SJCRH30 (cell line): ENCODE measurements around the gene CENPE. TPM values are rescaled to one million over a fixed set of nuclear protein-coding genes. Genes with fewer than 3 reads are reported as not detected.

Source experiments
- DNase-seq, 2 experiments: peaks; one replicate each; pipeline ENCODE4 v3.0.0-alpha.2; 2015 to 2020
- H3K27ac ChIP-seq: fragments of 250-450 bp; sonication (Bioruptor Pico); 2 replicates; pipeline ENCODE4 v1.5.1; 2020; ENCODE audit warnings: mild to moderate bottlenecking, moderate library complexity
- H3K27me3 ChIP-seq: fragments of 250-450 bp; sonication (Bioruptor Pico); 2 replicates; pipeline ENCODE4 v1.5.1; 2020; ENCODE audit warnings: mild to moderate bottlenecking, moderate library complexity
- H3K36me3 ChIP-seq: fragments of 250-450 bp; sonication (Bioruptor Pico); 2 replicates; pipeline ENCODE4 v1.5.1; 2020; ENCODE audit warnings: mild to moderate bottlenecking, moderate library complexity
- H3K4me1 ChIP-seq: fragments of 250-450 bp; sonication (Bioruptor Pico); 2 replicates; pipeline ENCODE4 v1.5.1; 2020; ENCODE audit warnings: mild to moderate bottlenecking, moderate library complexity
- H3K4me3 ChIP-seq: fragments of 250-450 bp; sonication (Bioruptor Pico); 2 replicates; pipeline ENCODE4 v1.5.1; 2020; ENCODE audit warnings: mild to moderate bottlenecking, moderate library complexity
- H3K9me3 ChIP-seq: fragments of 250-450 bp; sonication (Bioruptor Pico); replicated peaks from 2 replicates; pipeline ENCODE4 v1.5.1; 2020; ENCODE audit warnings: mild to moderate bottlenecking, moderate library complexity
- total RNA-seq: library from RNA; depleted of rRNA; stranded (reverse); fragments of >200 nt; shearing (Covaris generic); gene quantifications from 2 replicates; pipeline ENCODE4 v1.2.3, GENCODE V29; 2014

CENPE gene
- total RNA-seq, 1 experiment from 2014 or later: 66.5 TPM

GRCh38 chr4:103156106-103156505 lies 42.0 kb downstream of the CENPE start:
- Histone ChIP-seq H3K27me3 (no peaks in the 10 kb centered on the region), H3K4me3 (no peak overlapping the region), H3K27ac (no peak overlapping the region), H3K9me3 (peaks cover 5% of the 10 kb centered on the region), H3K4me1 (no peaks in the 10 kb centered on the region; the same call in 1 of the 2 replicates), H3K36me3 (peaks cover 88% of the 10 kb centered on the region)
- no peak for DNase-seq

- Histone ChIP-seq H3K4me3 (no peak overlapping the region), H3K4me1 (no peaks in the 10 kb centered on the region), H3K27ac (no peak overlapping the region), H3K27me3 (no peaks in the 10 kb centered on the region), H3K9me3 (peaks cover 5% of the 10 kb centered on the region), H3K36me3 (peaks cover 82% of the 10 kb centered on the region)
- no peak for DNase-seq
These were observed 45.8 kb downstream of the CENPE start for GRCh38 chr4:103152381-103152780.

GRCh38 chr4:103150677-103151076 lies 47.5 kb downstream of the CENPE start:
- Histone ChIP-seq H3K9me3 (no peaks in the 10 kb centered on the region; the same call in 1 of the 2 replicates), H3K27me3 (no peaks in the 10 kb centered on the region), H3K36me3 (peaks cover 83% of the 10 kb centered on the region), H3K4me3 (no peak overlapping the region), H3K27ac (no peak overlapping the region), H3K4me1 (no peaks in the 10 kb centered on the region)
- no peak for DNase-seq

DNA sequence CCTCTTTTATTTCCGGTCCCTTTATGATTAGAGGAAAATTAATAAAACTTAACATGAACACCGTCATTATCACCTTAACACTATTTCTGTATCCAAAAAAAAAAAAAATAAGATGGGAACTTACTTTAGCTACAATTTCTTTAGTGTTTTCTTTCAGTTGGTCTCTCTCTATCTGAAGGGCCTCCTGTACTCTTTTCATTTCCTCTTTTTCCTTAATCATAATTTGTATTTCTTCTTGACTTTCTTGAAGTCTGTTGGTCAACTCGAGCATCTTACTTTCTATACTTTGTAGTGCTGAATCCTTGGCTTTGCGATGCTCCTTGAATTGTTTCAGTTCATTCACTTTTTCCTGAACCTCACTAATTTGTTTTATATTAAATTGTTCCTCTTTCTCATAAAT lies 53.2 kb downstream of the CENPE start:
- Histone ChIP-seq H3K4me1 (no peaks in the 10 kb centered on the region), H3K36me3 (peaks cover 89% of the 10 kb centered on the region), H3K27me3 (no peaks in the 10 kb centered on the region), H3K9me3 (no peaks in the 10 kb centered on the region), H3K27ac (no peak overlapping the region), H3K4me3 (no peak overlapping the region)
- no peak for DNase-seq

- Histone ChIP-seq H3K36me3 (peaks cover 84% of the 10 kb centered on the region), H3K27me3 (no peaks in the 10 kb centered on the region), H3K9me3 (no peaks in the 10 kb centered on the region), H3K27ac (no peak overlapping the region), H3K4me3 (no peak overlapping the region), H3K4me1 (no peaks in the 10 kb centered on the region)
- DNase-seq: no peak
These were observed 60.7 kb downstream of the CENPE start for GRCh38 chr4:103137446-103137827.

- no peak overlapping the region for H3K27ac ChIP-seq
- no peaks in the 10 kb centered on the region for H3K9me3 ChIP-seq
- peaks cover 84% of the 10 kb centered on the region for H3K36me3 ChIP-seq
These were observed 61.3 kb downstream of the CENPE start for GRCh38 chr4:103136671-103137445.

GRCh38 chr4:103129174-103129573 lies 69.0 kb downstream of the CENPE start:
- no peaks in the 10 kb centered on the region for H3K9me3 ChIP-seq
- no peak overlapping the region for H3K27ac ChIP-seq
- no peaks in the 10 kb centered on the region for H3K27me3 ChIP-seq
- no peak overlapping the region for H3K4me3 ChIP-seq
- DNase-seq: no peak
- H3K36me3 ChIP-seq: peaks cover 81% of the 10 kb centered on the region
- H3K4me1 ChIP-seq: no peaks in the 10 kb centered on the region

More at GRCh38 chr4:103136671-103137445, 61.3 kb downstream of the CENPE start:
- H3K4me1 ChIP-seq: no peaks in the 10 kb centered on the region
- H3K27me3 ChIP-seq: no peaks in the 10 kb centered on the region
- no peak for DNase-seq
- H3K4me3 ChIP-seq: no peak overlapping the region

- H3K27me3 ChIP-seq: no peaks in the 10 kb centered on the region
- DNase-seq: no peak
- no peaks in the 10 kb centered on the region for H3K4me1 ChIP-seq
- H3K36me3 ChIP-seq: peaks cover 86% of the 10 kb centered on the region
- H3K9me3 ChIP-seq: no peaks in the 10 kb centered on the region
- no peak overlapping the region for H3K27ac ChIP-seq
- H3K4me3 ChIP-seq: no peak overlapping the region
These were observed 72.0 kb downstream of the CENPE start for GRCh38 chr4:103126126-103126525.

DNA sequence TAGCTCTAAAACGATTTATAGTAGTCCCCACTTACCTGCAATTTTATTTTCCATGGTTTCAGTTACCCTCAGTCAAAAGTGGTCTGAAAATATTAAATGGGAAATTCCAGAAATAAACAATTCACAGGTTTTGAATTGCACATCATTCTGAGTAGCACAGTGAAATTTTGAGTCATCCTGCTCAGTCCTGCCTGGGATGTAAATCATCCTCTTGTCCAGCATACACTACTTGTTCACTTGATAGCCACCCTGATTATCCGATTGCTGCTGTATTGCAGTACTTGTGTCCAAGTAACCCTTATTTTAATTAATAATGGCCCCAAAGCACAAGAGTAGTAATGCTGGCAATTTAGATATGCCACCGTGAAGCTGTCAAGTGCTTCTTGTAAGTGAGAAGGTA lies 75.0 kb downstream of the CENPE start:
- H3K36me3 ChIP-seq: peaks cover 85% of the 10 kb centered on the region
- no peaks in the 10 kb centered on the region for H3K9me3 ChIP-seq
- H3K27ac ChIP-seq: no peak overlapping the region
- no peak for DNase-seq
- no peaks in the 10 kb centered on the region for H3K27me3 ChIP-seq
- no peak overlapping the region for H3K4me3 ChIP-seq
- H3K4me1 ChIP-seq: no peaks in the 10 kb centered on the region

- Histone ChIP-seq H3K36me3 (peaks cover 78% of the 10 kb centered on the region), H3K27me3 (no peaks in the 10 kb centered on the region), H3K9me3 (no peaks in the 10 kb centered on the region), H3K27ac (no peak overlapping the region), H3K4me1 (no peaks in the 10 kb centered on the region), H3K4me3 (no peak overlapping the region)
- DNase-seq: no peak
These were observed 80.0 kb downstream of the CENPE start for GRCh38 chr4:103118166-103118565.

DNA sequence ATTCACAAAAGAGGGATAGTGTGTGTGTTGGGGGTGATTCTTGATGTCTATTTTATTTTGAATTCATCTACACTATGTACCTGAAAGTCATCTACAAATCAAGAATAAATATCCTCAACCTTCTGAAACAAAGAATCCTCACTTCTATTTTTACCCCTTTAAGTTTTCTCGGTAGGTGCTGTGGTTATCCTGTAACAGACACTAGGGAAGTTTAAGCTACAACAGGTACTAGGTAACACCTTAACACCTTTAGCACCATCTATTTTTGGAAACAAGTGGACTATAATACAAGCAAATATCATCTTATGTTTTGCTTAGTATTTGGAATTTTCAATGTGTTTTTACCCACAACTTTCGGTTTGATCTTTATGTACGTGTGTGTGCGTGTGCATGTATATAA lies 86.5 kb downstream of the CENPE start:
- Histone ChIP-seq H3K27me3 (no peaks in the 10 kb centered on the region), H3K9me3 (no peaks in the 10 kb centered on the region), H3K4me3 (no peak overlapping the region), H3K4me1 (no peaks in the 10 kb centered on the region), H3K27ac (no peak overlapping the region), H3K36me3 (peaks cover 74% of the 10 kb centered on the region)
- DNase-seq: no peak

DNA sequence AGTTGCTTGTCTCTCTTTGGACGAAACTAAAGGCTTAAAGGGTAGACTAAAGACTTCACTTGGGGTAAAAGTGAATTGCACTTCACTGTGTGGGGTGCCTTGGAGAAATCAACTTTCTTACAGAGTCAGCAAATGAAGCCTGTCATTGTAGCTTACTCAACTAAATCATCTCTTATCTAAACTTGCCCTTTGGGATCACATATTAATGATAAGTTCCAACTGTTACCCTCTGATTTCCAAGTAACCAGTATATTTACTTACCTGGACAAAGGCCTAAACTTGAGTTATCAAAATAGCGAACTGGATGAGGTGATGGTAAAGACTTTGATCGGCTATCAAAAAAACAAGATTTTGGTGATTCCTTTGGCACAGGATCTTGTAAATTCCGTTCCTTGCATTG lies 89.6 kb downstream of the CENPE start:
- Histone ChIP-seq H3K27ac (no peak overlapping the region), H3K36me3 (peaks cover 65% of the 10 kb centered on the region), H3K9me3 (no peaks in the 10 kb centered on the region), H3K4me3 (no peak overlapping the region), H3K4me1 (no peaks in the 10 kb centered on the region), H3K27me3 (no peaks in the 10 kb centered on the region)
- no peak for DNase-seq

GRCh38 chr4:103105558-103106356 lies 92.4 kb downstream of the CENPE start:
- no peak overlapping the region for H3K27ac ChIP-seq
- no peaks in the 10 kb centered on the region for H3K27me3 ChIP-seq
- no peak overlapping the region for H3K4me3 ChIP-seq
- DNase-seq: no peak
- H3K9me3 ChIP-seq: no peaks in the 10 kb centered on the region
- peaks cover 54% of the 10 kb centered on the region for H3K36me3 ChIP-seq
- no peaks in the 10 kb centered on the region for H3K4me1 ChIP-seq

- no peaks in the 10 kb centered on the region for H3K9me3 ChIP-seq
- H3K36me3 ChIP-seq: peaks cover 46% of the 10 kb centered on the region
- no peak overlapping the region for H3K27ac ChIP-seq
- no peak overlapping the region for H3K4me3 ChIP-seq
- DNase-seq: no peak
- no peaks in the 10 kb centered on the region for H3K27me3 ChIP-seq
- 0 out of 2 replicates have a peak, but pooled peaks cover 5% of the 10 kb centered on the region for H3K4me1 ChIP-seq
These were observed 93.3 kb downstream of the CENPE start for GRCh38 chr4:103104886-103105285.

DNA sequence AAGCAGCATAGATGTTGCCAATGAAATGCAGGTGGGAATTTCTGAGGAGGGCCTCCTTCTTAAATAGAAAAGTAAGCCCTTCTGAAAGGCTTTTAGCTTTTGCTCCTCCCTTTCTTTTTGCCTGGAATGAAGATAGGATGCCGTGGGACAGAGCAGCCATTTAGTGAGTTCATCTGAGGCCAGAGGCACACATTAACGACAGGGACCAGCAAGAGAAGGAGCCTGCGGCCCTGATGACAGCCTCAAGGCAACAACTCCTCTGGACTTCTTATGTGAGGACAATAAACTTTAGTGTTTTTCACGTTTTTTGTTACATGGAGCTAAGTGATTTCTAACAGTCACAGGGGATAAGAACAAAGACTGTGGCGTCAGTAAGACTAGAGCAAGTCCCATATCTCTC lies 97.5 kb downstream of the CENPE start:
- Histone ChIP-seq H3K4me3 (peak overlapping the region; percentile 70; the same call in 1 of the 2 replicates), H3K27me3 (no peaks in the 10 kb centered on the region), H3K36me3 (peaks cover 10% of the 10 kb centered on the region), H3K9me3 (no peaks in the 10 kb centered on the region), H3K4me1 (peaks cover 10% of the 10 kb centered on the region), H3K27ac (no peak overlapping the region)
- peak in 1 of 2 experiments; percentile 16 for DNase-seq
